ENCODE data around the gene COMMD3.

COMMD3 gene

GRCh38 chr10:22326145-22326702 is 10.0 kb downstream of the COMMD3 start:
- DNase-seq (ENCODE audit: low read depth, low spot score) = no peak
- TF ChIP-seq CTCF (IDR thresholded peaks at IDR 0.05; ENCODE audit: low read depth, low read length) = no peak
- in situ Hi-C loops (cut with HindIII; ENCODE audit: low sequenced_read_pairs) = no loop called here
- peak overlapping the region; percentile 55 for H3K4me3 ChIP-seq (ENCODE audit: low read depth, low read length)

GRCh38 chr10:22329150-22329549 is 13.0 kb downstream of the COMMD3 start:
- DNase-seq (ENCODE audit: low read depth, low spot score) = no peak
- no peak overlapping the region for H3K4me3 ChIP-seq (ENCODE audit: low read depth, low read length)
- TF ChIP-seq CTCF (IDR thresholded peaks at IDR 0.05; ENCODE audit: low read depth, low read length) = no peak
- in situ Hi-C loops (cut with HindIII; ENCODE audit: low sequenced_read_pairs) = no loop called here

- DNase-seq (ENCODE audit: low read depth, low spot score) = no peak
- H3K4me3 ChIP-seq (ENCODE audit: low read depth, low read length) = no peak overlapping the region
- in situ Hi-C loops (cut with HindIII; ENCODE audit: low sequenced_read_pairs) = no loop called here
- TF ChIP-seq CTCF (IDR thresholded peaks at IDR 0.05; ENCODE audit: low read depth, low read length) = no peak
Measured at GRCh38 chr10:22332116-22332692, 16.0 kb downstream of the COMMD3 start.

GRCh38 chr10:22333167-22333974 is 17.2 kb downstream of the COMMD3 start:
- DNase-seq (ENCODE audit: low read depth, low spot score) = no peak
- TF ChIP-seq CTCF (IDR thresholded peaks at IDR 0.05; ENCODE audit: low read depth, low read length) = no peak
- in situ Hi-C loops (cut with HindIII; ENCODE audit: low sequenced_read_pairs) = no loop called here
- H3K4me3 ChIP-seq (ENCODE audit: low read depth, low read length) = no peak overlapping the region

- no peak overlapping the region for H3K4me3 ChIP-seq (ENCODE audit: low read depth, low read length)
- DNase-seq (ENCODE audit: low read depth, low spot score) = no peak
- no peak for TF ChIP-seq CTCF (IDR thresholded peaks at IDR 0.05; ENCODE audit: low read depth, low read length)
- in situ Hi-C loops (cut with HindIII; ENCODE audit: low sequenced_read_pairs) = no loop called here
Measured at GRCh38 chr10:22333975-22334282, 17.7 kb downstream of the COMMD3 start.

- H3K4me3 ChIP-seq (ENCODE audit: low read depth, low read length) = no peak overlapping the region
- no peak for DNase-seq (ENCODE audit: low read depth, low spot score)
- no peak for TF ChIP-seq CTCF (IDR thresholded peaks at IDR 0.05; ENCODE audit: low read depth, low read length)
- in situ Hi-C loops (cut with HindIII; ENCODE audit: low sequenced_read_pairs) = no loop called here
Measured at GRCh38 chr10:22334414-22335172, 18.4 kb downstream of the COMMD3 start.

Measured in astrocyte of the spinal cord (primary cell).